HUES48 (cell line): ENCODE results near the gene CTDP1.

ENCODE experiments used
- H3K27ac ChIP-seq: one replicate; pipeline ENCODE4 v1.7.0; 2013; ENCODE audit warnings: low read depth, low read length, inconsistent platforms
- H3K27me3 ChIP-seq: 2 replicates; pipeline ENCODE4 v1.6.1; 2013; ENCODE audit warnings: mild to moderate bottlenecking, low read length; ENCODE audit not compliant: control insufficient read depth, insufficient read depth
- H3K36me3 ChIP-seq: 2 replicates; pipeline ENCODE4 v1.6.1; 2013; ENCODE audit warnings: low read length; ENCODE audit not compliant: control insufficient read depth, insufficient read depth
- H3K4me1 ChIP-seq: 2 replicates; pipeline ENCODE4 v1.6.1; 2013; ENCODE audit warnings: mild to moderate bottlenecking, low read length; ENCODE audit not compliant: control insufficient read depth, insufficient read depth
- H3K4me3 ChIP-seq: 2 replicates; pipeline ENCODE4 v1.5.1; 2013; ENCODE audit warnings: mild to moderate bottlenecking, low read depth, low read length
- H3K9ac ChIP-seq: 2 replicates; pipeline ENCODE4 v1.6.1; 2013; ENCODE audit warnings: mild to moderate bottlenecking, low read depth, low read length, moderate library complexity
- H3K9me3 ChIP-seq: 2 replicates; pipeline ENCODE4 v1.6.1; 2013; ENCODE audit warnings: low read length; ENCODE audit not compliant: control insufficient read depth, insufficient read depth

The CTDP1 gene

GRCh38 chr18:79679552-79680099 lies at the start of gene CTDP1:
Gene CTDP1 (plus strand): TSS chr18:79679803. CDS start chr18:79679948, 145 bp downstream.
- Histone ChIP-seq H3K4me1 (peaks cover 4% of the 10 kb centered on the region; the same call in 1 of the 2 replicates), H3K4me3 (peak within 1 kb of the TSS; percentile 100), H3K27me3 (no peaks in the 10 kb centered on the region), H3K27ac (peak within 1 kb of the TSS; percentile 95), H3K9ac (peak within 1 kb of the TSS; percentile 100), H3K36me3 (peaks cover 6% of the 10 kb centered on the region; the same call in 1 of the 2 replicates), H3K9me3 (no peaks in the 10 kb centered on the region)

- Histone ChIP-seq H3K4me3 (no peak overlapping the region), H3K4me1 (no peaks in the 10 kb centered on the region), H3K9ac (no peak overlapping the region), H3K27me3 (no peaks in the 10 kb centered on the region), H3K27ac (no peak overlapping the region), H3K9me3 (no peaks in the 10 kb centered on the region), H3K36me3 (no peaks in the 10 kb centered on the region)
Observed at GRCh38 chr18:79630281-79631095, 49.1 kb upstream of the CTDP1 start.

GRCh38 chr18:79631096-79631507 lies 48.5 kb upstream of the CTDP1 start:
- H3K27me3 ChIP-seq, result no peaks in the 10 kb centered on the region

GRCh38 chr18:79631761-79632446 lies 47.7 kb upstream of the CTDP1 start:
- Histone ChIP-seq H3K9ac (no peak overlapping the region), H3K36me3 (no peaks in the 10 kb centered on the region), H3K4me3 (no peak overlapping the region), H3K9me3 (no peaks in the 10 kb centered on the region), H3K27me3 (no peaks in the 10 kb centered on the region), H3K4me1 (no peaks in the 10 kb centered on the region), H3K27ac (no peak overlapping the region)

More at GRCh38 chr18:79631096-79631507, 48.5 kb upstream of the CTDP1 start:
- H3K36me3 ChIP-seq, result no peaks in the 10 kb centered on the region
- no peaks in the 10 kb centered on the region for H3K4me1 ChIP-seq
- no peak overlapping the region for H3K27ac ChIP-seq
- H3K9ac ChIP-seq, result no peak overlapping the region
- no peak overlapping the region for H3K4me3 ChIP-seq
- H3K9me3 ChIP-seq, result no peaks in the 10 kb centered on the region

GRCh38 chr18:79632765-79633164 lies 46.8 kb upstream of the CTDP1 start:
- Histone ChIP-seq H3K27ac (no peak overlapping the region), H3K4me1 (no peaks in the 10 kb centered on the region), H3K4me3 (no peak overlapping the region), H3K27me3 (peaks cover 4% of the 10 kb centered on the region), H3K9ac (no peak overlapping the region), H3K36me3 (no peaks in the 10 kb centered on the region), H3K9me3 (no peaks in the 10 kb centered on the region)

GRCh38 chr18:79634186-79634585 lies 45.4 kb upstream of the CTDP1 start:
- Histone ChIP-seq H3K9ac (no peak overlapping the region), H3K27ac (no peak overlapping the region), H3K4me1 (no peaks in the 10 kb centered on the region), H3K36me3 (no peaks in the 10 kb centered on the region), H3K4me3 (no peak overlapping the region), H3K9me3 (no peaks in the 10 kb centered on the region), H3K27me3 (peaks cover 4% of the 10 kb centered on the region)

- H3K27ac ChIP-seq, result no peak overlapping the region
- H3K4me3 ChIP-seq, result no peak overlapping the region
- no peak overlapping the region for H3K9ac ChIP-seq
- H3K36me3 ChIP-seq, result no peaks in the 10 kb centered on the region
- no peaks in the 10 kb centered on the region for H3K9me3 ChIP-seq
- no peaks in the 10 kb centered on the region for H3K4me1 ChIP-seq
- H3K27me3 ChIP-seq, result peaks cover 4% of the 10 kb centered on the region
Observed at GRCh38 chr18:79634593-79635426, 44.8 kb upstream of the CTDP1 start.

- Histone ChIP-seq H3K27me3 (peaks cover 4% of the 10 kb centered on the region), H3K4me3 (no peak overlapping the region), H3K27ac (no peak overlapping the region), H3K9me3 (no peaks in the 10 kb centered on the region), H3K9ac (no peak overlapping the region), H3K4me1 (no peaks in the 10 kb centered on the region), H3K36me3 (no peaks in the 10 kb centered on the region)
Observed at GRCh38 chr18:79635427-79635726, 44.2 kb upstream of the CTDP1 start.

GRCh38 chr18:79637181-79637920 lies 42.3 kb upstream of the CTDP1 start:
- H3K36me3 ChIP-seq, result no peaks in the 10 kb centered on the region
- no peak overlapping the region for H3K9ac ChIP-seq
- peak overlapping the region; percentile 41; the same call in 1 of the 2 replicates for H3K4me3 ChIP-seq

More at GRCh38 chr18:79637181-79637920, 42.3 kb upstream of the CTDP1 start:
- Histone ChIP-seq H3K9me3 (no peaks in the 10 kb centered on the region), H3K27ac (no peak overlapping the region), H3K4me1 (no peaks in the 10 kb centered on the region), H3K27me3 (peaks cover 4% of the 10 kb centered on the region)
